Motor neuron (in vitro differentiated cells): ENCODE data around the gene WWOX. TPM values are rescaled to one million over a fixed set of nuclear protein-coding genes. Genes with fewer than 3 reads are reported as not detected.

Source experiments
- ATAC-seq, 8 experiments: fragments of 200-7000 bp; cut with Tn5 transposase; replicated peaks in 6 of 8; 2 replicates each; pipeline ENCODE4 v1.8.0; 2021; ENCODE audit warnings: mild to moderate bottlenecking in 8 of 8, moderate library complexity in 8 of 8
- H3K27ac ChIP-seq, 2 donors: fragments of 250-450 bp; sonication (Bioruptor Pico); 2 replicates each; pipeline ENCODE4 v1.9.0; 2021; ENCODE audit warnings: antibody characterized with exemption in 2 of 2, mild to moderate bottlenecking in 2 of 2, moderate library complexity in 1 of 2
- H3K4me1 ChIP-seq, 2 donors: fragments of 250-450 bp; sonication (Bioruptor Pico); replicated peaks in 1 of 2; 2 replicates each; pipeline ENCODE4 v1.6.1; 2021; ENCODE audit warnings: antibody characterized with exemption in 2 of 2, mild to moderate bottlenecking in 2 of 2, moderate library complexity in 1 of 2
- H3K4me3 ChIP-seq, 5 donors: fragments of 250-450 bp; sonication (Bioruptor Pico); 2 replicates each; pipeline ENCODE4 v1.9.0; 2021; ENCODE audit warnings: antibody characterized with exemption in 5 of 5, mild to moderate bottlenecking in 5 of 5, moderate library complexity in 4 of 5
- whole genome bisulfite sequencing, 10 experiments: fragments of 450-650 bp; shearing (Covaris generic); methylation state at CpG; one replicate each; pipeline ENCODE4 v1.0.0; 2022; 5-methylcytosine and 5-hydroxymethylcytosine counted together
- in situ Hi-C, 9 experiments: fragments of 400-800 bp; cut with MboI; loops; one replicate each; pipeline ENCODE4 v1.15.0; 2021; ENCODE audit warnings: low sequenced_read_pairs in 9 of 9, low pct_unique_long_range_greater_than_20kb in 2 of 9; ENCODE audit not compliant: unreplicated experiment in 9 of 9
- total RNA-seq, 8 experiments: library from RNA; unstranded; fragments of 300-600 nt; gene quantifications; 2 replicates each; pipeline versions ENCODE4 v1.2.3 to v1.2.4, GENCODE V29; 2022

Gene WWOX
- total RNA-seq, 8 experiments from 2014 or later, result 10.3 to 27.8 (median 12.3) TPM

- in situ Hi-C loops, result no loop called here
- Histone ChIP-seq H3K4me1 (peaks cover 0 to 6% of the 10 kb centered on the region in 2 donors), H3K4me3 (no peak overlapping the region), H3K27ac (no peak overlapping the region)
- 68 to 100% (median 89%) methylated on average over 1 to 2 of the region's 2 CpGs; no CpG with 5 or more reads in 1 of the 10 experiments for WGBS, 10 experiments
- no peak for ATAC-seq
Observed at GRCh38 chr16:79143026-79143425, 1043.6 kb downstream of the WWOX start.

GRCh38 chr16:79150151-79150550 lies 1050.7 kb downstream of the WWOX start:
- Histone ChIP-seq H3K4me1 (peaks cover 8 to 17% of the 10 kb centered on the region in 2 donors), H3K4me3 (no peak overlapping the region), H3K27ac (no peak overlapping the region)
- 33 to 100% (median 100%) methylated on average over 1 of the region's 1 CpG; no CpG with 5 or more reads in 7 of the 10 experiments for WGBS, 10 experiments
- no peak for ATAC-seq
- in situ Hi-C loops, result no loop called here

- ATAC-seq, result no peak
- Histone ChIP-seq H3K4me1 (peaks cover 8 to 17% of the 10 kb centered on the region in 2 donors), H3K4me3 (no peak overlapping the region), H3K27ac (no peak overlapping the region)
- in situ Hi-C loops, result no loop called here
- WGBS, 10 experiments, result 0 to 99% (median 79%) methylated on average over 1 to 13 of the region's 13 CpGs; no CpG with 5 or more reads in 2 of the 10 experiments
Observed at GRCh38 chr16:79150632-79151310, 1051.3 kb downstream of the WWOX start.

GRCh38 chr16:79154086-79154485 lies 1054.6 kb downstream of the WWOX start:
- WGBS, 10 experiments, result 0 to 100% (median 16%) methylated on average over 1 to 3 of the region's 3 CpGs; no CpG with 5 or more reads in 2 of the 10 experiments
- Histone ChIP-seq H3K4me3 (no peak overlapping the region), H3K4me1 (peaks cover 15 to 17% of the 10 kb centered on the region in 2 donors), H3K27ac (no peak overlapping the region)
- peak in 5 of 8 experiments; percentile 44 to 60 (median 59) for ATAC-seq
- in situ Hi-C loops, result no loop called here

- peaks cover 24 to 29% of the 10 kb centered on the region in 2 donors for H3K4me1 ChIP-seq
- no peak overlapping the region for H3K4me3 ChIP-seq
- no peak overlapping the region for H3K27ac ChIP-seq
- in situ Hi-C loops, result no loop called here
- WGBS, 10 experiments, result 10 to 100% (median 85%) methylated on average over 1 to 3 of the region's 3 CpGs
- ATAC-seq, result peak in 2 of 8 experiments; percentile 86 to 95
Observed at GRCh38 chr16:79155471-79155870, 1056.0 kb downstream of the WWOX start.

GRCh38 chr16:79155904-79156303 lies 1056.5 kb downstream of the WWOX start:
- Histone ChIP-seq H3K4me3 (no peak overlapping the region), H3K27ac (no peak overlapping the region), H3K4me1 (peaks cover 24 to 30% of the 10 kb centered on the region in 2 donors)
- in situ Hi-C loops, result no loop called here
- 25 to 100% (median 82%) methylated on average over 1 to 3 of the region's 4 CpGs for WGBS, 10 experiments
- ATAC-seq, result peak in 2 of 8 experiments; percentile 15 to 36

GRCh38 chr16:79156761-79157160 lies 1057.3 kb downstream of the WWOX start:
- ATAC-seq, result no peak
- H3K4me3 ChIP-seq, result no peak overlapping the region
- peaks cover 19 to 26% of the 10 kb centered on the region in 2 donors for H3K4me1 ChIP-seq
- in situ Hi-C loops, result no loop called here
- WGBS, 10 experiments, result 0 to 91% (median 50%) methylated on average over 1 of the region's 1 CpG; no CpG with 5 or more reads in 1 of the 10 experiments
- no peak overlapping the region for H3K27ac ChIP-seq

- ATAC-seq, result no peak
- Histone ChIP-seq H3K27ac (no peak overlapping the region), H3K4me1 (peaks cover 21 to 23% of the 10 kb centered on the region in 2 donors), H3K4me3 (no peak overlapping the region)
- WGBS, 10 experiments, result 51 to 100% (median 91%) methylated on average over 2 to 6 of the region's 6 CpGs; no CpG with 5 or more reads in 2 of the 10 experiments
- in situ Hi-C loops, result no loop called here
Observed at GRCh38 chr16:79158337-79158736, 1058.9 kb downstream of the WWOX start.

- Histone ChIP-seq H3K27ac (no peak overlapping the region), H3K4me3 (no peak overlapping the region), H3K4me1 (peaks cover 23 to 30% of the 10 kb centered on the region in 2 donors)
- in situ Hi-C loops, result no loop called here
- WGBS, 10 experiments, result 48 to 87% (median 73%) methylated on average over 2 to 11 of the region's 13 CpGs; no CpG with 5 or more reads in 1 of the 10 experiments
- peak in 5 of 8 experiments; percentile 23 to 67 (median 64) for ATAC-seq
Observed at GRCh38 chr16:79159261-79160049, 1060.0 kb downstream of the WWOX start.

GRCh38 chr16:79162977-79163376 lies 1063.5 kb downstream of the WWOX start:
- in situ Hi-C loops, result no loop called here
- H3K4me3 ChIP-seq, result no peak overlapping the region
- peak in 2 of 8 experiments; percentile 21 to 65 for ATAC-seq
- peaks cover 43 to 51% of the 10 kb centered on the region in 2 donors for H3K4me1 ChIP-seq
- 20 to 100% (median 90%) methylated on average over 1 to 3 of the region's 3 CpGs; no CpG with 5 or more reads in 3 of the 10 experiments for WGBS, 10 experiments
- H3K27ac ChIP-seq, result no peak overlapping the region

- peak overlapping the region in 1 of 2 donors; percentile 28 for H3K27ac ChIP-seq
- peaks cover 43 to 47% of the 10 kb centered on the region in 2 donors for H3K4me1 ChIP-seq
- WGBS, 10 experiments, result 27 to 93% (median 75%) methylated on average over 2 to 12 of the region's 13 CpGs
- no peak overlapping the region for H3K4me3 ChIP-seq
- ATAC-seq, result peak in 1 of 8 experiments; percentile 82
- in situ Hi-C loops, result no loop called here
Observed at GRCh38 chr16:79163691-79164387, 1064.4 kb downstream of the WWOX start.

GRCh38 chr16:79164388-79164995 lies 1065.0 kb downstream of the WWOX start:
- no peak overlapping the region for H3K4me3 ChIP-seq
- in situ Hi-C loops, result no loop called here
- WGBS, 10 experiments, result 18 to 62% (median 38%) methylated on average over 1 to 8 of the region's 10 CpGs; no CpG with 5 or more reads in 3 of the 10 experiments
- peak overlapping the region in 1 of 2 donors; percentile 28 for H3K27ac ChIP-seq
- H3K4me1 ChIP-seq, result peaks cover 40 to 41% of the 10 kb centered on the region in 2 donors
- ATAC-seq, result peak in 4 of 8 experiments; percentile 18 to 32 (median 25)
